ENCODE results near the gene NUP98.

The NUP98 gene

DNA sequence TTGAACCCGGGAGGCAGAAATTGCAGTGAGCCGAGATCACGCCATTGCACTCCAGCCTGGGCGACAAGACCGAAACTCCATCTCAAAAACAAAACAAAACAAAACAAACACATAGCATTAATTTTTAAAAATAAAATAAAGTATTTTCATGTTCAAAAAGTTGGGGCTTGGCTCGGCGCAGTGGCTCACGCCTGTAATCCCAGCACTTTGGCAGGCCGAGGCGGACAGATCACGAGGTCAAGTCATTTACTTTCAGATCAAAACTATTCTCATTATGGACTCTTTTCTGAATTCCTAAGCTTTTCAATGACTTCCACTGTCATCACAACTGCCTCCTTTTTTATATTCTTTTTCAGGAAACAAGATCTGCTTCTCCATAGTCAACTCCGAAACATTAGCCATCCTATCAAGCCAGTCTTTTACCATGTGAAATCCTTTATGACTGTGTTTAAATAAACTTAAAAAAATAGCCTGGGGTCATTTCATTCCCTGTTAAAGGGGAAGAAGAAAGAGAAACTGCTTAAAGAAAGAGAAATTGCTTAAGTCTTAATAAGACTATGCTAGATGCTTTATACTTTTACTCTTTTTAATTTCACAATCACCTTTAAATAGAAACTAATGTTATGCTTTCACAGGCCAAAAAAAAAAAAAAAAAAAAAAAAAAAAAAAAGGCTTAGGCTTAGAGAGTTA lies 113.1 kb downstream of the NUP98 start:
- Histone ChIP-seq H3K14ac (ENCODE audit: low read length) (no peak overlapping the region), H3K36me3 (ENCODE audit: control insufficient read depth in 1 of 2, insufficient read depth in 2 of 2, low read length in 2 of 2) (peaks cover 35 to 59% of the 10 kb centered on the region in 2 experiments), H3K27me3 (ENCODE audit: insufficient read depth, low read length) (no peaks in the 10 kb centered on the region), H3K9ac (ENCODE audit: low read length) (no peak overlapping the region), H3K4me3 (ENCODE audit: low read depth, low read length) (no peak overlapping the region), H3K4me2 (ENCODE audit: low read length) (no peak overlapping the region), H4K12ac (ENCODE audit: low read depth, low read length) (no peak overlapping the region), H2AK5ac (ENCODE audit: low read length) (no peak overlapping the region), H3K4me1 (ENCODE audit: control insufficient read depth in 1 of 2, insufficient read depth in 2 of 2, low read length in 2 of 2) (no peaks in the 10 kb centered on the region), H4K91ac (ENCODE audit: low read depth, low read length) (no peak overlapping the region), H4K8ac (ENCODE audit: low read depth, low read length) (no peak overlapping the region), H2BK12ac (ENCODE audit: low read length) (no peak overlapping the region), H3K4ac (ENCODE audit: low read depth, low read length) (no peak overlapping the region), H3K18ac (ENCODE audit: low read length) (no peak overlapping the region), H3K79me2 (ENCODE audit: control insufficient read depth, insufficient read depth, low read length, poor library complexity) (no peaks in the 10 kb centered on the region), H3K79me1 (ENCODE audit: low read length) (no peaks in the 10 kb centered on the region), H3K27ac (ENCODE audit: low read depth, low read length) (no peak overlapping the region), H3K9me3 (ENCODE audit: insufficient read depth, low read depth, low read length) (no peaks in the 10 kb centered on the region), H2BK5ac (ENCODE audit: low read depth, low read length, poor library complexity) (no peak overlapping the region), H3K23ac (ENCODE audit: low read length) (no peak overlapping the region), H2AFZ (ENCODE audit: insufficient read depth, low read length, poor library complexity) (no peak overlapping the region), H2BK120ac (ENCODE audit: insufficient read depth, low read length, poor library complexity) (no peak overlapping the region)
- DNase-seq: no peak
- no CpG with 5 or more reads among the region's 12 CpGs for WGBS (ENCODE audit: extremely low coverage, insufficient coverage, insufficient read length)

DNA sequence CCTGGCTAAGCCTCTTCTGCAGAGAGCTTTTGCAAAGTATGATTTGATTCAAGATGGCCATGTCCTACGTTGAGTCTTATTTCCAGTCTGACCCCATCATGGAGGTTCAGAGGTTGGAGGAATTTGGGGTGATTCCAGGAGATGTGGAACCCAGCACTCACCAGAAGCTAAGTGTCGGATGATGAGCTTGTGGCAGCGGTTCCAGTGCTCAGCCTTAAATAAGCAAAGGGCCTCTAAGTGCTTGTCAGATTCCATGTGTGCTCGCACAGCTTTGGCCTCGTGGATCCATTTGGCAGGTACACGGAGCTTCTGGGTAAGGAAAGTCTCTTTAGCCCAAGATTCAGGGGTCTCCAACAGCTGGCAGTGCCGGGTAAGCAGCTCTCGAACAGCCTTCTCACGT lies 114.3 kb downstream of the NUP98 start:
- Histone ChIP-seq H3K4ac (ENCODE audit: low read depth, low read length) (no peak overlapping the region), H4K91ac (ENCODE audit: low read depth, low read length) (no peak overlapping the region), H3K4me3 (ENCODE audit: low read depth, low read length) (no peak overlapping the region), H3K36me3 (ENCODE audit: control insufficient read depth in 1 of 2, insufficient read depth in 2 of 2, low read length in 2 of 2) (peaks cover 30 to 63% of the 10 kb centered on the region in 2 experiments), H3K4me1 (ENCODE audit: control insufficient read depth in 1 of 2, insufficient read depth in 2 of 2, low read length in 2 of 2) (no peaks in the 10 kb centered on the region), H2BK12ac (ENCODE audit: low read length) (no peak overlapping the region), H3K4me2 (ENCODE audit: low read length) (no peak overlapping the region), H3K27me3 (ENCODE audit: insufficient read depth, low read length) (no peaks in the 10 kb centered on the region), H3K9me3 (ENCODE audit: insufficient read depth, low read depth, low read length) (no peaks in the 10 kb centered on the region), H2AK5ac (ENCODE audit: low read length) (no peak overlapping the region), H3K23ac (ENCODE audit: low read length) (no peak overlapping the region), H3K18ac (ENCODE audit: low read length) (no peak overlapping the region), H3K9ac (ENCODE audit: low read length) (no peak overlapping the region), H4K8ac (ENCODE audit: low read depth, low read length) (no peak overlapping the region), H3K14ac (ENCODE audit: low read length) (no peak overlapping the region), H3K79me2 (ENCODE audit: control insufficient read depth, insufficient read depth, low read length, poor library complexity) (no peaks in the 10 kb centered on the region), H2AFZ (ENCODE audit: insufficient read depth, low read length, poor library complexity) (no peak overlapping the region), H2BK5ac (ENCODE audit: low read depth, low read length, poor library complexity) (no peak overlapping the region), H2BK120ac (ENCODE audit: insufficient read depth, low read length, poor library complexity) (no peak overlapping the region), H3K79me1 (ENCODE audit: low read length) (no peaks in the 10 kb centered on the region), H4K12ac (ENCODE audit: low read depth, low read length) (no peak overlapping the region), H3K27ac (ENCODE audit: low read depth, low read length) (no peak overlapping the region)
- DNase-seq: no peak
- WGBS (ENCODE audit: extremely low coverage, insufficient coverage, insufficient read length): no CpG with 5 or more reads among the region's 9 CpGs

DNA sequence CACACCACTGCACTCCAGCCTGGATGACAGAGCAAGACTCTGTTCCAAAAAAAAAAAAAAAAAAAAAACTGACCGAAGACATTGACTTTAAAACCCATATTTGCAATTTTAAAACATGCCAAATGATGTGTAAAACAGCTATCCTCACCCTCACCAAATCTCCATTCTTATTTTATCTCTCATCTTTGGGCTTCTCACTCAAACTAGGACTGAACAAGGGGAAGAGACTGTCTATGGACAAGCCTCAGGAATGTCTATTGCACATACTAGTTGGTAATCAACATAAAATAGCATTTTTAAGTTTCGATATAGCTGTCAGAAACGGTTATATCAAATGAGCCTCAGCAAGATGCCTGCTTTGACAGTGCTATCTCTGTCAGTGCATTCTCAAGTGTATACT lies 118.3 kb downstream of the NUP98 start:
- WGBS (ENCODE audit: extremely low coverage, insufficient coverage, insufficient read length): no CpG with 5 or more reads among the region's 3 CpGs
- H3K18ac ChIP-seq (ENCODE audit: low read length): no peak overlapping the region

DNA sequence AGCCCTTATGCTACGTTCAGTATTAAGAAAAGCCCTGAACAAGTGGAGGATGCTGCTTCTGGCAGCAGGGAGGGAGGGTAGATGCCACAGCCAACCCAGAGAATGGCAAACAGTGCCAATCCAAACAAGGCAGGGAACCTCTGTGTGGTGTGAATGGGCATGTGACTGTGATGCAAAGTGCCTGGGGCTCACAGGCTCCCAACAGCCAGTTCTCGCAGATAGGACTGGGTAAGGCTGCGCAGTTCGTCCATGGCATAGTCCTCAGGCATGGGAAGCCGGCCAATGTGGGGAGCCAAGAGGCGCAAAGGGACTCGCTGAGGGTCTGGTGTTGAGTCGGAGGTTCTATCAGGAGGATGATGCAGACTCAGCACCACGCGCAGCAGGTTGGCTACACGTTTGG lies 121.4 kb downstream of the NUP98 start:
- no peak overlapping the region for H3K23ac ChIP-seq (ENCODE audit: low read length)
- no peak overlapping the region for H4K91ac ChIP-seq (ENCODE audit: low read depth, low read length)
- WGBS (ENCODE audit: extremely low coverage, insufficient coverage, insufficient read length): no CpG with 5 or more reads among the region's 11 CpGs
- H3K4me1 ChIP-seq (ENCODE audit: control insufficient read depth in 1 of 2, insufficient read depth in 2 of 2, low read length in 2 of 2): peaks cover 4 to 10% of the 10 kb centered on the region in 2 experiments
- H3K27ac ChIP-seq (ENCODE audit: low read depth, low read length): no peak overlapping the region
- peaks cover 3% of the 10 kb centered on the region for H3K79me1 ChIP-seq (ENCODE audit: low read length)
- no peak overlapping the region for H2BK12ac ChIP-seq (ENCODE audit: low read length)
- no peak overlapping the region for H3K18ac ChIP-seq (ENCODE audit: low read length)
- DNase-seq: no peak
- H3K27me3 ChIP-seq (ENCODE audit: insufficient read depth, low read length): no peaks in the 10 kb centered on the region
- peaks cover 2% of the 10 kb centered on the region for H3K9me3 ChIP-seq (ENCODE audit: insufficient read depth, low read depth, low read length)
- H3K14ac ChIP-seq (ENCODE audit: low read length): no peak overlapping the region
- no peak overlapping the region for H2AK5ac ChIP-seq (ENCODE audit: low read length)
- H3K79me2 ChIP-seq (ENCODE audit: control insufficient read depth, insufficient read depth, low read length, poor library complexity): no peaks in the 10 kb centered on the region
- H3K9ac ChIP-seq (ENCODE audit: low read length): no peak overlapping the region
- no peak overlapping the region for H3K4me3 ChIP-seq (ENCODE audit: low read depth, low read length)
- no peak overlapping the region for H4K12ac ChIP-seq (ENCODE audit: low read depth, low read length)
- no peak overlapping the region for H2BK5ac ChIP-seq (ENCODE audit: low read depth, low read length, poor library complexity)
- H3K4me2 ChIP-seq (ENCODE audit: low read length): no peak overlapping the region
- H2AFZ ChIP-seq (ENCODE audit: insufficient read depth, low read length, poor library complexity): no peak overlapping the region
- H3K4ac ChIP-seq (ENCODE audit: low read depth, low read length): no peak overlapping the region
- H2BK120ac ChIP-seq (ENCODE audit: insufficient read depth, low read length, poor library complexity): no peak overlapping the region
- peaks cover 29 to 51% of the 10 kb centered on the region in 2 experiments for H3K36me3 ChIP-seq (ENCODE audit: control insufficient read depth in 1 of 2, insufficient read depth in 2 of 2, low read length in 2 of 2)
- no peak overlapping the region for H4K8ac ChIP-seq (ENCODE audit: low read depth, low read length)

More for the DNA sequence above, 118.3 kb downstream of the NUP98 start:
- H4K12ac ChIP-seq (ENCODE audit: low read depth, low read length): no peak overlapping the region
- no peak overlapping the region for H3K4me3 ChIP-seq (ENCODE audit: low read depth, low read length)
- no peak overlapping the region for H3K14ac ChIP-seq (ENCODE audit: low read length)
- H2BK120ac ChIP-seq (ENCODE audit: insufficient read depth, low read length, poor library complexity): no peak overlapping the region
- H3K79me2 ChIP-seq (ENCODE audit: control insufficient read depth, insufficient read depth, low read length, poor library complexity): no peaks in the 10 kb centered on the region
- no peak overlapping the region for H4K8ac ChIP-seq (ENCODE audit: low read depth, low read length)
- H4K91ac ChIP-seq (ENCODE audit: low read depth, low read length): no peak overlapping the region
- H2BK12ac ChIP-seq (ENCODE audit: low read length): no peak overlapping the region
- H3K4me2 ChIP-seq (ENCODE audit: low read length): no peak overlapping the region
- H3K79me1 ChIP-seq (ENCODE audit: low read length): peaks cover 2% of the 10 kb centered on the region
- no peak overlapping the region for H3K23ac ChIP-seq (ENCODE audit: low read length)
- peaks cover 29 to 58% of the 10 kb centered on the region in 2 experiments for H3K36me3 ChIP-seq (ENCODE audit: control insufficient read depth in 1 of 2, insufficient read depth in 2 of 2, low read length in 2 of 2)
- no peak overlapping the region for H2BK5ac ChIP-seq (ENCODE audit: low read depth, low read length, poor library complexity)
- no peak overlapping the region for H2AFZ ChIP-seq (ENCODE audit: insufficient read depth, low read length, poor library complexity)
- H3K9ac ChIP-seq (ENCODE audit: low read length): no peak overlapping the region
- H3K4ac ChIP-seq (ENCODE audit: low read depth, low read length): no peak overlapping the region
- H3K27me3 ChIP-seq (ENCODE audit: insufficient read depth, low read length): no peaks in the 10 kb centered on the region
- no peaks in the 10 kb centered on the region for H3K9me3 ChIP-seq (ENCODE audit: insufficient read depth, low read depth, low read length)
- peaks cover 0 to 2% of the 10 kb centered on the region in 2 experiments for H3K4me1 ChIP-seq (ENCODE audit: control insufficient read depth in 1 of 2, insufficient read depth in 2 of 2, low read length in 2 of 2)
- DNase-seq: no peak
- no peak overlapping the region for H2AK5ac ChIP-seq (ENCODE audit: low read length)
- no peak overlapping the region for H3K27ac ChIP-seq (ENCODE audit: low read depth, low read length)
